ENCODE results near the gene ADAD2. TPM values are rescaled to one million over a fixed set of nuclear protein-coding genes. Genes with fewer than 3 reads are reported as not detected.
A peak's percentile ranks its signal among the peaks of the same experiment; 100 is the strongest.

Gene ADAD2
- total RNA-seq, 1 donor from 2014 or later, result not detected

DNA sequence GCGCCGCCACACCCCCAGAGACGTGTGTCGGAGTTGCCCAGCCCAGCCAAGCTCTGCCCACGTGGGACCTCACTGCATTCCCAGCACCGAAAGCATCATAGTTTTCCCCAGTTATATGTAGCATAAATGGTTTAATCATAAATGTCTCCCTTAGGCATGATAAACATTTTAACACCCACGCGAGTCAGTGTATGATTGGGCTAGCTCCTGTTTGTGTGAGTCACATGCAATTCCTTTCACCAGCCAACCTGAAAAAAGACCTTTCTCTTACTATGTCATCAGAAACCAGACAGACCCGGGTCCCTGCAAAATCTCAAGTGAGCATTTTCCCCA is 13.2 kb upstream of the ADAD2 start:
- peak; percentile 32 for DNase-seq

DNA sequence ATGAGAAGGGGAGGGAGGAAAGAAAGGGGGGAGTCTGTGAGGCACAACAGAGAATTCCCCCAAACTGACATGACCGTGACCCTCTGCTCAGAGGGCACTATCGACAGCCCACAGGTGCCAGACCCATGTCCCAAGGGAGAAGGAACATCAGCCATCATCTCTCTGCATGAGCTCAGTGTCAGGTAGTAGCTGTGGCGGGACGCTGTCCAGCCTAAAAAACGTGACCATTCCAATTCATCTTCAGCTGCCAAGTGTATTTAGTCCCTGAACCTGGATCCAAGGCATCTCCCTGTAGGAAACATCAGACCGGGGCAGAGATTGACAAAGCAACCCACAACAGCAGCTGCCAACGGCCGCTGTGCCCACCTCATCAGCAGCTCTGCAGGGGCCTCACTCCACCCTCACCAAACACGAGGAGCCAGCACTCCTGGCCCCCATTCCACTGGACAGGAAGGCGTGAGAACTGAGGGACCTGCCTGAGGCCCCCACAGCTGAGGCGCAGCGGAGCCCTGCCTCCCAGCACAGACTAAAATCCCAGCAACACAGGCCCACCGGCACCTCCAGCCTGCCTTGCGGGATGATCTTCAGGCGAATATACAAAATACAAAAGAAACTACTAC is 12.7 kb upstream of the ADAD2 start:
- DNase-seq, result no peak

DNA sequence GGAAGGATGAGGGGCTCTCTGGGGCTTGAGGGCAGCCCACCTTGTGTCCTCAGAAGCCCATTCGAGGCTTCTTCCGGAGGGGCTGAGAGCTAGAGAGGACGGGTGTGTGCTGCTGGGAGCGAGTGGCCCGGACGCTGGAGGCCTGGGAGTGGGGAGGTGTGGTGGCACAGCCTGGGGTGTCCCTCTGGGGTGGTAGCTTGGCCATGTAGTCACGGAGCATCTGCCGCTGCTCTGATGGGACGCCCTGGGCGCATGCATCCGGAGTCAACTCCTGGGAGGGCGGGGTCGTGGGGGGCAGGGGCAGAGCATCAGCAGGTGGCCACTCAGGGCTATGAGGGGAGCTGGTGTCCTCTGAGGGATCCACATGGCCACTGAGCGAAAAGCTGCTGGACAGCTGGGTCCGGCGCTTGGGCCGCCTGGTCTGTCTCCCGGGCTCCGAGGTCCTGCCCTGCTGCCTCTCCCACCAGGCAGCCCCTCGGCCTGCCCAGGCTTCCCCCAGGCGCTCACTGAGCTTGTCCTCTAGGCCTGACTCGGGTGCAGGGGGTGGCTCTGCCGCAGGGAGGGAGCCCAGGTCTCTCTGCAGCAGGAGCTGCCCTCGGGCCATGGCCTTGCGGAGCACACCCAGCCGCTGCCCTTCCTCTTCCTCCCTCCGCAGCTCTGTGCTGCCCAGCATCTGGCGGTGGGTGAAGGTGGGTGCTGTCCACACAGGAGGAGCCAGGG is 11.9 kb upstream of the ADAD2 start:
- no peak for DNase-seq

DNA sequence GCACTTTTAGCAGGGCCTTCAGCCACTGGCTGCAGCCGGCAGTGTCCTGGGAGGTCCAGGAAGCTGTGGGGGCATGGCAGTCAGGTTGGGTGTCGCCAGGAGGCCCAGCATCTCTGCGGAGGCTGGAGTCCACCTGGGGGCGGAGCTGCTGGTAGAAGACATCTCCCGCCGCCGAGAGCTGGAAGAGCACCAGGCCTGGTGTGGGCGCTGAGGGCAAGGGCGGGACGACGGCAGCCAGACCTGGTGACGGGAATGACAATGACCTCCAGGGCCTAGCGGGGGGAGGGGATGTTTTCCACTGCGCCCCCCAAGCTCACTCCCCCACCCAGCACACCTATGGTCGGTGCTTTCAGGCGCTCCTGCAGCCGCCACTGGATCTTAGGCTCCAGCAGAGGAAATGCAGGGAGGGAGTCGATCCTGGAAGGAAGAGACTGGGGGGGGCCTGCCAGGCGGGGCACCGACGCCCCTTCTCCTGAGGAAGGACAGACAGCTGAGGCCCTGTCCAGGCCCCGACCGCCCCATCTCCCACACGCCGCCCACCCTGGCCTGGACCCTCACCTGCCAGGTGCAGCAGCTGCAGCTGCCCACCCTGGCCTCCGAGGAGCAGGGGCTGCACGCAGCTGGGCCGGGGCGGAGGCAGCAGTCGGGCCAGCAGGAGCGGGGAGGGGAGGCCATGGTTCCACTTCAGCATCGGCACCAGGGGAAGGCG is 11.2 kb upstream of the ADAD2 start:
- no peak for DNase-seq

DNA sequence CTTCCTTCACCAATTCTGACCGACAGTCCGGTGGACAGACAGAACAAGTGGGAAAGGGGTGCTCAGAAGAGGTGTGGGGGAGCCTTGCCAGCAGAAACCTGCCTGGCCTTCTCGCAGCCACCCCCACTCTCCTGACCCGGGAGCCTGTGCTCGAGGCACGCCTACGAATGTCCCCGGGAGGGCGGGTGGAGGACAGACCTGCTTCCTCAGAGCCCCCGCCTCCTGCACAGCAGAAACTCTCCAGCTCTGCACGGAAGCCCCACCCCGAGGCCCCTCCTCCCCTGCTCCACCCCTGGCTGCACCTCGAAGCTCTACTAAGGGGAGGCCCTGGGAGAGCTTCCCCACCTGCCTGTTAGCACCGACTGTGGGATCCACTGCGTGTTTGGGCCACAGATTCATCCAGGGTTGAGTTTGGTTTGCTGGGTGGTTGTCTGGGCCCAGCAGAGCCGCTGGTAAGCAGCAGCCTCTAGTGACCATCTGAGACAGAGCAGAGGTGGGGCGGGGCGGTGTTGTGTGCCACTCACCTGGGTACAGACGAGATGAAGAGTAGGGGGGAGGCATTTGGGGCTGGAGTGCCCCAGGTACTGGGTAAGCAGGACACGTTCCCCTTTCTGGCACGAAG is 10.3 kb upstream of the ADAD2 start:
- DNase-seq, result no peak

DNA sequence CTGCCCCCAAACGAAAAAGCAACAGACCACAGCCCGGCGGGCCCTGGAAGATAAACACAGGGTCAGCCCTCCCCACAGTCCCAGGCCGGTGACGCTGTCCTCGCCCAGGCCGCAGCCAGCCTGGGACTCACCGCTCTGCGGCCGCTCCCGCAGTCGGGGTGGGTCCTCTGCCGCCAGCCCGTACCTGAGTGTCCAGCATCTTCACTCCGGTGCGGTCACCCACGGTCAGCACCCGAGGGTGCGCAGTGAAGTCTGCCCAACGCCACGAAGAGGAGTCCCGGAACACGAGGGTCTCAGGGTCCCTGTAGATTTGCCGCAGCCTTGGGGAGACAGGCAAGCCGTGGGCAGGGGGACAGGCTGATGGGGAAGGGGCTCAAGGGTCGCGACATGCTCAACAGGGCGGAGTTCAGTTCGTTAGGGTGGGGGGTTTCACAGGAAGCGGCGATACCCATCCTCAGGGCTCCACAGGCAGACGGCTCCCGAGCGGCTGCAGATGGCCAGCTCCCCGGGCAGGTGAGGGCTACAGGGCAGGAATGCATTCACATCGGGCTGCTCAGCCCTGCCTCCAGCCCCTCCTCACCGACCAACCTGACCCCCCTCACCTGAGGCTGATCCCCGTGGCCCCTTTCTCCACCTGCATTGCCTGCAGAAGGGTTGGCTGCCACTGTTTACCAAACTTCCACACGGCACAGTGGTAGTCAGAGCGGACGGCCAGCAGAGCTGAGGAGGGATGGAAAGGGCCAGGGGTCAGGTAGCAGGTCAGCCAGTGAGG is 9.6 kb upstream of the ADAD2 start:
- no peak for DNase-seq

DNA sequence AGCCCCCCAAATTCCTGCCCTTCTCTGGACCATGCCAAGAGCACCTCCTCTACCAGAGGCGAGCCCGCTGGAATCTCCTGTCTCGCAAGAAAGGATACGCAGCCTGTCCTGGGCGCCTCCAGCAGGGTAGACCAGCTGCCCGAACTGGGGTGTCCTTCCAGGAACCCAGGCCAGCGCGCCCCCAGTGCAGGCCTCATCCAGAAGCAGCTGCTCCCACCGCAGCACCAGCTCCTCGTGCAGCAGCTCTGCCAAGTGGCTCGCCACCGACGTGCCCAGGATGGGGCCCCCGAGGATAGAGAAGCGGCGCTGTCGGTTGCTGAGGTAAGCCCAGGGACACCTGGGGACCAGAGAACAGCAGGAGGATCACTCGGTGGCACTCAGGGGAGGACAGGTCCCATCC is 8.9 kb upstream of the ADAD2 start:
- DNase-seq, result no peak

DNA sequence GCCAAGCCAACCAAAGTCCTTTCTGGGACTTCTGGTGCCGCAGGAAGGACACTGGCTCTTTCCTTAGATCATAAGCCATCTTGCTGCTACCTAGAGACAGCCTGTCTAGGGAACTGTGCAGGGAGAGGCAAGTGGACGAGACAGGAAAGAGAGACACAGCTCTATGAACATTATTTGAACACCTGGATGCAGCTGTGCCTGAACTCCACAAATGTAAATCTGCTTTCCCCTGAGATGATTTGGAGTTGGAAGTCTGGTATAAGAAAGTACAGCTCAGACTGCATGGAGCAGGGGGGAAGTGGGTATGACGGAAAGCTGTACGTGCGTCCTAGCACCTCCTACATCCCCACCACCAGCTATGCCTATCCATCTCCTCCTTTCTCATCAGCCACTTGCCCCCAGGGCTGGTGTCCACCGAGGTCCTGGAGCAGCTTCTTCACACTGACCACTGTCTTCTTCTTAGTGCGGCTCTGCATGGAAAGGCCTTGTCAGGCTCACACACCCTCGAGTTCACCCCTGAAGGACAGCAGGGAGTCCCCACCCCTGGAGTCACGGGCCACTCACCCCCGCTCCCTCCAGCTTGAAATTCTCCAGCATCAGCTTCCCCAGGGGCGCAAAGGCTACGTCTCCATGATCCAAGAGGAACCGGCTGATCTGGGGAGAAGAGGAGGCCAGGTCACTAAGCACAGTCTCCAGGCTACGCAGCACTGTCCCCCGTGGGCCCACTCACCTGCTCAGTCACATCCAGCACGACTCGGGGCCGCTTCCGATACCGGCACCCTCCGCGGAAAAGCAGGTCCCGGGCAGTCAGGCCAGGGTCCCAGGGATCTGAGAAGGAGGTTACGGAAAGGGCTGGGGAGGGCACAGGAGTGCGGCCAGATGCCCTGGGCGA is 8.0 kb upstream of the ADAD2 start:
- DNase-seq, result no peak

DNA sequence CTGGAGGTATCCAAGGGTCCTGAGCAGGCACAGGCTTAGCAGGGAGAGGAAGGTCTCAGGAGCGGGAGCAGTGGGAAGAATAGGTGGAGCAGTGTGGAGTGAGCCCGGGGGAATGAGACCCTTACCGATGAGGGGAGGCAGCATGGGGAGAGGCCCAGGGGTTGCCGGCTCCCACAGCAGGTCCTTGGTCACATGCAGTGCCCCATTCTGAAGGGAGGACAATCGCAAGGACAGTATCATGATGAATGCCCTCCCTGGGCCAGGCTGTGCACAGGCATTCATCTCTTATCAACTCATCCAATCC is 7.4 kb upstream of the ADAD2 start:
- no peak for DNase-seq

DNA sequence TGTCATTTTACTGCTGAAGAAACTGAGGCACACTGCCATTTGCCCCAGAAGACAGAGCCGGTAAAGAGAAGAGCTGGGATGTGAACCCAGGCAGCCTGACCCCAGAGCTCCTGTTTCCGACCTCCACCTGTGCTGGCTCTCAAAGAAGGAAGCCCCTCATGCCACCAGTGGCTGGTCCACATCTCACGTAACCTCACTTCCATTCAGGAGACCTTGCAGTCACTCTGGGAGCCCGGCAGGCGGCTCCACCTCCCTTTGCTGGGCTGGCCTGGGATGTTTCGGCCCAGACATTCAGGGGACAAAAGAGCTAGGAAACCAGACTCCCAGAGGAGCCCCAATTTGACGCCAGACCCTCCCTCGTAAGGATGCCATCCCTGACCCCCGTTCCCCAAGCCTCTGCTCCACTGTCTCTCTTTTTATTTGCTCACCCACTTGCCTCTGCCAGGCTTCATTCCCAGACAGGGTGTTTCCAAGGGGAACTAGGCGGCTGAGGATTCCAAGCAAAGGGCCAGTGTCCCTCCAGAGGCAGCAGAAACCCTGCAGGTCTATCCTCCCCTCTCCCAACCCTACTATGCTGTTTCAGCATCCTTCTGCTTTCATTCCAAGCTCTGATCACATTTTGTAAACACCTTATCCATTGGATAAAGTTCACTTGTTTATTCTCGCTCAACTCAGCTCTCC is 6.9 kb upstream of the ADAD2 start:
- DNase-seq, result peak; percentile 63

DNA sequence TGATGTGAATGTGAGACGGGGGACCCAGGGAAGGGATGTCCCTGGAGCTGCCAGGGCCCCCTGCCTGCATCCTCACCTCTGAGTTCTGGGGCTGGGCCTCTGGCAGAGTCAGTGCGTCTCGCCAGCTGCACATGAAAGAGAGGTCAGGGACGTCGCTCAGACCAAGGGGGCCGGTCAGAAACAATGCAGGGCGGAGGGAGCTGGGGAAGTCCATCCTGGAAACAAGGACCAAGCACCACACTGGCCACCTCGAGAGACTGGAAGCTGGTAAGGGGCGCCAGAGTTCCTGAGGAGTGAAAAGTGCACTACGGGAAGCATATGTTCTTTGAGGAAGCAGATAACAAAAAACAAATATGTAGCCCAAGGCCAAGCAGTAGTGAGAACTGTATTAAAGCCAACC is 6.2 kb upstream of the ADAD2 start:
- peak; percentile 86 for DNase-seq

DNA sequence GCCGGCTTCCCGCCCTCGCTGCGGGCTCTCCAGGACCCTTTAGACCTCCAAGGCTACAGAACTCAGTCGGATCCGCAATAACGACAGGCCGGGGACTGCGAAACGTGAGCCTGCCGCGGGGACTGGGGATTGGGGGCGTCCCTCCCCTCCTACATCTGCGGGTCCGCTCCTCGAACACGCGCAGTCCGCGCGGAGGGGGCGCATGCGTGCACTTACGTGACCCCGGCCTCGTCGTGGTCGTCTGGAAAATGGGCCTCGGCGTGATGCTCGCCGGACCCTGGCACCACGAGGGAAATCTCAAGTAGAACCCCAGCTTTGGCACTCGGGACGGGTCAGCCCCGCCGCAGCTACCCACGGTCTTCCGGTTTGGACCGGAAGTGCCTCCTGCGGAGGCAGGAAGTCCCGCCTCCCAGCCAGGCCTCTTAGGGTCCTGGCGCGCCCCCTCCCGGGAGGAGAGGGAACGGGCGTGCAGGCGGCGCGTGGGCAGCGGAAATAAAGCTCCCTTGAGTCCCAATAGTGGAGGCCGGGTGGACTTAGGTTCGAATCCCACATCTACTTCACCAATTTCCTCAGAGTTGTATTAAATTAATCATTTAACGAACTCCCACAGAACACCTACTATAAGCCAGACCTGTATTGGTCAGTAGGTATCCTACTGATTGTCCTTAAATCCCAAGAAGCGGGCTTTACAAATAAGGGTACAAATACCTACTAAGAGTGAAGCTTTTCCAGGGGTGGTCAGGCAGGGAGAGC is 4.1 kb upstream of the ADAD2 start, which contains the start of gene TAF1C:
TAF1C (minus strand) TSS at position 373 of the 753 bp plus-strand sequence. CDS start 2,069 bp downstream, outside the sequence.
- DNase-seq, result peak; percentile 98

DNA sequence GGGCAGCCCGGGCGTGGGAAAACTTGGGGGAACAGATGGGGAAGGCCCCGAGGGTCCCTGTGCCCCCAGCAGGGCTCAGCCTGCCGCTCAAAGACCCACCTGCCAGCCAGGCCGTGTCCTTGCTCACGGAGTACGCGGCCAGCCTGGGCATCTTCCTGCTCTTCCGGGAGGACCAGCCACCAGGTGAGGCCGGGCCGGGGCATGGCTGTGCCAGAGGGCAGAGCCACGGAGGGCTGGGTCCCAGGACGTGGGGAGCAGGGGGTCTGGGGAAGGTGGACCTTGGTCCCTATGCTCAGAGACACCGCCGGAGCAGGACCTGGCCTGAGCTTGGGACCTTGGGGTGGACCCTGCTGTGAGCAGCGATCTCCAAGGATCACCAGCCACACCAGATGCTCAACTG is 509 bp downstream of the ADAD2 start:
- no peak for DNase-seq

DNA sequence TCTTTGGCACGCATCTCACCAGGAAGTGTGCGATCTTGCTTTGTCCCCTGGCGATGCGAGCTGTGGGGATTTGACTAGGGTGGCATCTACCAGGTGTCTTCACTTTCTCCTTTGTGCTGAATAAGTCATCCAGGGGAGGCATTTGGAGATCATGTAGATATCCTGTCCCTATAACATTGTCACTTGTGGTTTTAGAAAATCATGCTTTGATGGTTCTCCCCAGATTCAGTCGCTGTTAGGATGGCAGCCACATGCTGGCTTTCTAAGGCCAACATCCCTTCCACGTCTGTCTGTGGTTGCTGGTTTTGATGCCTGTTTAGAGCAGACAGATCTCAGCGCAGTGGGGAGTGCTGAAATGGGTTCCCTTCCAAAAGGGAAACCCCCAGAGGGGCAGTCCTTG is 2.5 kb downstream of the ADAD2 start:
- no peak for DNase-seq

DNA sequence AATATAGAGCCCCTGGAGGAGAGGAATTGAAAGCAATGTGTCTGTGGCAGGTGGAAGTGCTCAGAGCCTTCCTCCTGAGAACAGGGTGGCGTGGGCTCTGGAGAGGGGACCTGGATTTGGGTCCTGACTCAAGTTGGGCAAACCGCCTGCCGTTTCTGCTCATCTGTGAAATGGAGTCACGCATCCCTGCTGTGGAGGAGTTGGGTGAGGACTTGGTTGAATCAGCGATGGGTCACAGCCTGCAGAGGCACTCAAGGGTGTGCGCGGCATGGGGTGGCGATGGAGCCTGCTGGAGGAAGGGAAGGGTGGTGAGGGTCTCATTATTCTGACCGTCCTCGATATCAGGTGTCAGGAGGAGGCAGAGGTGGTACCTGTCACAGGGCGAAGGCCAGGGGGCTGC is 3.1 kb downstream of the ADAD2 start:
- DNase-seq, result no peak

DNA sequence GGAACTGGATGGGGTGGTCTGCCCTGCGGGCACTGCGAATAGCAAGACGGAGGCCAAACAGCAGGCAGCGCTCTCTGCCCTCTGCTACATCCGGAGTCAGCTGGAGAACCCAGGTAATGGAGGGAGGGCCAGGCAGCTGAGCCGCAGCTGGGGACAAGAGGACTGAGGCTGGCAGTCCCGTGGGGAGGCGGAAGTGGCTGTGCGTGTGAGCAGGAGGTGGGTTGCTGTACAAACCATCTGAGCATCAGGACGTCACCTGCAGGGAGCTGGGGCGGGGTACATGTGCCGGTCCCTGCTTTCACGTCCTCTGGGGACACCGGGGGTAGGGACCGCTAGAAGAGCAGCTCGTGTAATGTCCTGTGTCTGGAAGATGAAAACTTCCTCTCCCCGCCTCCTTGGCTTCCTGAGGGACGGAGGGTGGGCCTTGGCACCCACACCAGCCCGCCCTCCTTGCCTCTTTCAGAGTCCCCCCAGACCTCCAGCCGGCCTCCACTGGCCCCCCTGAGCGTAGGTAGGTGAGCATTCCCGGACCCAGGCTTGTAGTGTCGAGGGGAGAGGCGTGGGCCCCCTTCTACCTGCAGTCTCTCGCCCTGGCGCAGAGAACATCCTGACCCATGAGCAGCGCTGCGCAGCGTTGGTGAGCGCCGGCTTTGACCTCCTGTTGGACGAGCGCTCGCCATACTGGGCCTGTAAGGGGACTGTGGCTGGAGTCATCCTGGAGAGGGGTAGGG is 3.7 kb downstream of the ADAD2 start:
- no peak for DNase-seq

DNA sequence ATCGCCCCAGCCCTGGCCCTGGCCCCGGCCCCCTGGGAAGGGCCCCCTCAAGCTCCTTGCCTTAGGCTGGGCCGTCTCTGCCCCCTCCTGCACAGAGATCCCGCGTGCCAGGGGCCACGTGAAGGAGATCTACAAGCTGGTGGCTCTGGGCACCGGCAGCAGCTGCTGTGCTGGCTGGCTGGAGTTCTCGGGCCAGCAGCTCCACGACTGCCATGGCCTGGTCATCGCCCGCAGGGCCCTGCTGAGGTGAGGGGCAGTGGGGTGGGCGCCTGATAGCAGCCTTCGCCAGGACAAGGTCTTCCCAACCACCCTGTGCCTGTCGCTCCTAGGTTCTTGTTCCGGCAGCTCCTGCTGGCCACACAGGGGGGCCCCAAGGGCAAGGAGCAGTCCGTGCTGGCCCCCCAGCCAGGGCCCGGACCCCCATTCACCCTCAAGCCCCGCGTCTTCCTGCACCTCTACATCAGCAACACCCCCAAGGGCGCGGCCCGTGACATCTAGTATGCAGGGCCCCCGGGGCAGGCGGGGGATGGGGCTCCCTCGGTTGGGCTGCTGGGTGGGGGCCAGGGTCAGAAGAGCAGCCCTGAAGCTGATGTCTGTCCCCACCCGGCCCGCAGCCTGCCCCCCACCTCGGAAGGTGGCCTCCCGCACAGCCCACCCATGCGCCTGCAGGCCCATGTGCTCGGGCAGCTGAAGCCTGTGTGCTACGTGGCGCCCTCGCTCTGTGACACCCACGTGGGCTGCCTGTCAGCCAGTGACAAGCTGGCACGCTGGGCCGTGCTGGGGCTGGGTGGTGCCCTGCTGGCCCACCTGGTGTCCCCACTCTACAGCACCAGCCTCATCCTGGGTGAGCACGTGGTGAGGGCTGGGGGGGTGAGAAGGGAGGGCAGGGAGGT is 4.5 kb downstream of the ADAD2 start:
- DNase-seq, result no peak

DNA sequence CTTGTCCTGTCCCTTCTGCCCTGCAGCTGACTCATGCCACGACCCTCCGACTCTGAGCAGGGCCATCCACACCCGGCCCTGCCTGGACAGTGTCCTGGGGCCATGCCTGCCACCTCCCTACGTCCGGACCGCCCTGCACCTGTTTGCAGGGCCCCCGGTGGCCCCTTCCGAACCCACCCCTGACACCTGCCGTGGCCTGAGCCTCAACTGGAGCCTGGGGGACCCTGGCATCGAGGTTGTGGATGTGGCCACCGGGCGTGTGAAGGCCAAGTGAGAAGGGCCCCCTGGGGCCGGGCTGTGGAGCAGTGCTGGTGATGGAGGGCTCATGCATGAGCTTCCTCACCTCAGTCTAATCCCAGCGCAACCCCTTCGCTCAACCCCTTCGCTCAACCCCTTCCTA is 5.1 kb downstream of the ADAD2 start:
- no peak for DNase-seq

Data from dermis blood vessel endothelial cell (primary cell).